Activated T-helper 9 cell treated with anti-CD3 and anti-CD28 coated beads, Interleukin-2, amount 50 U/mL, for 16 hours (primary cell): ENCODE data around the gene NLRP12.
"Not testable (repeated sequence)": the region's sequence is repeated elsewhere in the genome, so short reads cannot be mapped to it uniquely, and the experiment has no call there.

Source experiments
- DNase-seq: peaks from one replicate; pipeline ENCODE4 v3.0.0-alpha.2; 2020; ENCODE audit warnings: low read depth

NLRP12 gene

DNA sequence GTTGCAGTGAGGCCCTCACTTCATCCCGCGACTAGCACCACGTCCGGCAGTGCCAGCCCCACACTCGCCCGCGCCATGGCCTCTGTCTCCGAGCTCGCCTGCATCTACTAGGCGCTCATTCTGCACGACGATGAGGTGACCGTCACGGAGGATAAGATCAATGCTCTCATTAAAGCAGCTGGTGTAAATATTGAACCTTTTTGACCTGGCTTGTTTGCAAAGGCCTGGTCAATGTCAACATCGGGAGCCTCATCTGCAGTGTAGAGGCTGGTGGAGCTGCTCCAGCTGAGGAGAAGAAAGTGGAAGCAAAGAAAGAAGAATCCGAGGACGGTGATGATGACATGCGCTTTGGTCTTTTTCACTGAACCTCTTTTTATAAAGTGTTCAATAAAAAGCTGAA lies 48.6 kb downstream of the NLRP12 start:
- no peak for DNase-seq

DNA sequence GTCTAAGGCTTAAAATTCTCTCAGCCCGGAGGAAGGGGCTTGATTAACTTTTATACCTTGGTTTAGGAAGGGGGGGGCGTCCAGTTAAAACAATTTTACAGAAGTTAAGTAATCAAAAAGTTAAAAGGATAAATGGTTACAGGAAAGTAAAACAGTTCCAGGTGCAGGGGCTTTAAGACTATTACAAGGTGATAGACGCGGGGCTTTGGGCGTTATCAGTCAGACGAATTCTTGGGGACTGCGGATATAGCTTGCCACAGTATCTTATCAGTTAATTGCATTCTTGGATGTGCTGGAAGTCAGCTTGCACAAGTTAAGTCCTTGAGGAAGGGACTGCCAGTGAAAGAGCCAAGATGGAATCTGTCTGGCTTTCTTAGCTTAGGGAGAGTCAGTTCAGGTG lies 49.6 kb downstream of the NLRP12 start:
- not testable (repeated sequence) for DNase-seq

DNA sequence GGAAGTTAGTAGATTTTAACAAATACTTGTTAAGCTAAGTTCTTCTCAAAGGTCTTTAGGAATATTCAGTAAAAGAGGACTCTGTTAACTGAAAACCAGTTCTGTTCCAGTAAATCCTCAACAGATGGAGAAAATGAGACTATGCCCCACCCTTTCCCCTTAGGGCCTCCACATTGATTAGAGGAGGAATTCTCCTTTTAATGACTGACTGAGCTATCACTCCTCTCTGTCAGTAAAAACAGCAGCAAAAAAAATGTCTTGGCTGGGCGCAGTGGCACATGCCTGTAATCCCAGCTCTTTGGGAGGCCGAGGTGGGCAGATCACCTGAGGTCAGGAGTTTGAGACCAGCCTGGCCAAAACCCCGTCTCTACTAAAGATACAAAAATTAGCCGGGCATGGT lies 50.1 kb downstream of the NLRP12 start:
- DNase-seq = no peak

DNA sequence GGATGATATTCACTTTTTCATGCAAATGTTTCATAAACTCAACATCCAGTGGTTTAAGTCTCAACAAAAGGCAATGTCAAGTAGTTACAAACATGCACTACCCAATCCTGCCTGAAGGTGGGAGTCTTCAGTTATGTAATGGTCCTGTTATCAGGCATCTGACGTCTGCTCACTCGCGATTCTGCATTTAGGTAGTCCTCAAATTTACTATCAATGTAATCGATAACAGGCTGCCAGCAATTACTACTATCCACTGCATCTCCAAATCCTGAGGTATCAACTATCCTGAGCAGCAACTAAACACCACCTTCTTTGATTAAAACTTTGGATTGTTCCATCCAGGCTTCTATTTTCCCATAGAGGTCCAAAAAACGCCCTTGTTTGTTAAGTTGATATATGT lies 51.2 kb downstream of the NLRP12 start:
- DNase-seq = no peak

DNA sequence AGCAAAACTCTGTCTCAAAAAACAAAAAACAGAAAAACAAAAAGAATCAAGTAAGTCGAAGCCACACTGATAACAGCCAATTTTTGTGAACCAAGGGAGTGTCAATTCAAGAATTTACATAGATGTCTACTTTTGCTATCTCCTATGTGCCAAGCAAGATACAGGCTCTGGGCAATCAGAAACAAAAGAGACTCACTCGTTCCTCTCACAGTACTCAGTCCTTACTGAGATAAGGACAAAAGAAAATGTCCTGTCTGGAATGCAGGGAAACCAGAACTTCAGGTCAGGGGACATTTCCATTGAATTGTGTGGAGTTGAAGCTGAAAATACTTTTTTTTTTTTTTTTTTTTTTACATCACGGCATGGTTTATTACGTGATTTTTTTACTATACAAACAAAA lies 53.0 kb downstream of the NLRP12 start:
- DNase-seq = no peak

DNA sequence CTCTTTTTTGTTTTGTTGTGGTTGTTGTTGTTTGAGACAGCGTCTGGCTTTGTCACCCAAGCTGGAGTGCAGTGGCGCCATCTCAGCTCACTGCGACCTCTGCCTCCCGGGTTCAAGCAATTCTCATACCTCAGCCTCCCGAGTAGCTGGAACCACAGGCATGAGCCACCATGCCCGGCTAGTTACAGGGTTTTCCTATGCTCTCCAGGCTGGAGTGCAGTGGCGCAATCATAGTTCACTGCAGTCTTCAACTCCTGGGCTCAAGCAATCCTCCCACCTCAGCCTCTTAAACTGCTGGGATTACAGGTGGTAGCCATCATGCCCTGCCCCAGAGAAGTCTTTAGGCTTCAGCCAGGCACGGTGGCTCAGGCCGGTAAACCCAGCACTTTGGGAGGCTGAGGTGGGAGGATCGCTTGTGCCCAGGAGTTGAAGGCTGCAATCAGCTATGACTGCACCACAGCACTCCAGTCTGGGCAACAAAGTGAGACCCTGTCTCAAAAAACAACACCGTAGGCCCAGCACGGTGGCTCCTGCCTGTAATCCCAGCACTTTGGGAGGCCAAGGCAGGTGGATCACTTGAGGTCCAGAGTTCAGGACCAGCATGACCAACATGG lies 54.3 kb downstream of the NLRP12 start:
- not testable (repeated sequence) for DNase-seq

DNA sequence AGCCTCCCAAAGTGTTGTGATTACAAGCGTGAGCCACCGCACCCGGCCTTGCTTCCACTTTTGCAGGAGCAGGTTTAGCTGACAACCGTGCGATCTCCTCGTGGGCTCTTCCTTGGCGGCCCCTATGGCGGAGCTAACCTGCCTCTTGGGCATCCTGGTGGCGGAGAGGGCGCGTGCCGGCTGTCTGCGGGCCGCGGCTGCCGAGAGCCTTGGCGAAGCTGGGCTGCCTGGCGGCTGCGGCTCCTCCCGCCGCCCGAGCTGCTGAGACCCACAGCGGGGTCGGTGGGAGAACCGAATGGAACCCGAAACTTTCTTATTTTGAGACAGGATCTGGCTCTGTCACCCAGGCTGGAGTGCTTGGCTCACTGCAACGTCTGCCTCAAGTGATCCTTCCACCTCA lies 55.7 kb downstream of the NLRP12 start:
- DNase-seq = no peak

DNA sequence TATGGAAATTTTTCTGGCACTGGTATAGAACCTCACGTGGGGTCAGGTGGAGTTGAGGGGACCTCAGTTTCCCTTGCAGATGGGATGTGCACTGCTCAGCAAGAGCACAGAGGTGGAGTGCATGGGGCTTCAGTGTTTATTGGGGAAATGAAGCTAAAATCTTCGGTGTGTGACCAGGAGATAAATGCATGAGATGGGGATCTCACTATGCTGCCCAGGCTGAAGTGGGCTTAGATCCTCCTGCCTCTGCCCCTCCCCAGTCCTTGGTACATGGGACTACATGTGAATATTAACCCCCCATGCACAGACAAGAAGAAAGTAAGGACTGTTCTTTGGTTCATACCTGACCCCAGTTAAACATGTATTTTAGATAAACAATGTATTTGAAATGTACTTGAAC lies 65.1 kb downstream of the NLRP12 start:
- not testable (repeated sequence) for DNase-seq
